ENCODE measurements around the gene PDE11A.

The PDE11A gene

GRCh38 chr2:177929662-177930522, 142.7 kb downstream of the PDE11A start:
- H3K4me1 Mint-ChIP-seq: no peaks in the 10 kb centered on the region
- no peak overlapping the region for H3K27ac Mint-ChIP-seq
- H3K4me3 Mint-ChIP-seq: no peak overlapping the region
- no peaks in the 10 kb centered on the region for H3K36me3 Mint-ChIP-seq
- H3K9me3 Mint-ChIP-seq: peaks cover 10% of the 10 kb centered on the region
- peaks cover 8% of the 10 kb centered on the region for H3K27me3 Mint-ChIP-seq

- no peak overlapping the region for H3K4me3 Mint-ChIP-seq
- H3K9me3 Mint-ChIP-seq: no peaks in the 10 kb centered on the region
- H3K36me3 Mint-ChIP-seq: no peaks in the 10 kb centered on the region
- H3K27ac Mint-ChIP-seq: no peak overlapping the region
- no peaks in the 10 kb centered on the region for H3K4me1 Mint-ChIP-seq
- H3K27me3 Mint-ChIP-seq: peaks cover 5% of the 10 kb centered on the region
Measured at GRCh38 chr2:177923323-177923722, 149.3 kb downstream of the PDE11A start.

DNA sequence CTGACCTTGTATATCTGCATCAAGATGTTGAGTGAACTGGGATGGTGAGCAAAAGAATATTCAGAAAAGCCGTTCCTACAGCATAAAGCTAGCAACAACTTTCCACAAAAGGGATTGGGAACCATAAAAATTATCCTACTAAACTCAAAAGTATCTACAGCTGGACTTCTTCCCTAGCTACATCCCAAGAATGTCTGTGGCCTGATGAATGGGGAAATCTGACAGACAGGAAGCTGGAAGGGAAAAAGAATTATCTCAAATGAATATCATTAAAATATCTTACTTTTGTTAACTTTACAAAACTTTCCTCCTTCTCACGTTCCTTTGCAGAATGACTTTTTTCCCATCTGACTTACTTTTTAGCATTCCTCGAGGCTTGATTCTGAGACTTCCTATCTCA, 150.9 kb downstream of the PDE11A start:
- Mint-ChIP-seq H3K4me1 (no peaks in the 10 kb centered on the region), H3K27ac (no peak overlapping the region), H3K27me3 (peaks cover 6% of the 10 kb centered on the region), H3K4me3 (no peak overlapping the region), H3K9me3 (no peaks in the 10 kb centered on the region), H3K36me3 (no peaks in the 10 kb centered on the region)

DNA sequence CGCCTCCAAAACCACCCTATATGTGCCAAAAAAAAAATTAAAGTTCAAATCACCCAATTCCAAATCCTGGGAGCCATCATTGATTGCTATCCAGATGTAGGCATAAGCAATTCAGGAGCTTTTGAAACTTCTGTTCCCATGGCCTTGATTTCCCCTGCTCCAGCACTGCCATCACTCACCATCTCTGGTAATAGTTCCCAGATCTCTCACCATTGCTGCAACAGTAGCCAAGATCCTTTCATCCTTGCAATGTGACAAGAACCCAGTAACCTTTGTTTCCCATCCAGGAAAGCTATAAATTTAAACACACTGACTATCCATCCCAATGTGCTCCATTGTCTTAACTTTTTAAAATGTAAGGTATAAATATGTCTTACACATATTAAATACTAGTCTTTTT, 155.4 kb downstream of the PDE11A start:
- Mint-ChIP-seq H3K4me1 (no peaks in the 10 kb centered on the region), H3K4me3 (no peak overlapping the region), H3K27me3 (peaks cover 3% of the 10 kb centered on the region), H3K36me3 (no peaks in the 10 kb centered on the region), H3K9me3 (no peaks in the 10 kb centered on the region), H3K27ac (no peak overlapping the region)

GRCh38 chr2:177916342-177916741, 156.2 kb downstream of the PDE11A start:
- H3K27me3 Mint-ChIP-seq: peaks cover 3% of the 10 kb centered on the region
- no peak overlapping the region for H3K27ac Mint-ChIP-seq
- no peak overlapping the region for H3K4me3 Mint-ChIP-seq
- no peaks in the 10 kb centered on the region for H3K9me3 Mint-ChIP-seq
- H3K4me1 Mint-ChIP-seq: no peaks in the 10 kb centered on the region
- no peaks in the 10 kb centered on the region for H3K36me3 Mint-ChIP-seq

DNA sequence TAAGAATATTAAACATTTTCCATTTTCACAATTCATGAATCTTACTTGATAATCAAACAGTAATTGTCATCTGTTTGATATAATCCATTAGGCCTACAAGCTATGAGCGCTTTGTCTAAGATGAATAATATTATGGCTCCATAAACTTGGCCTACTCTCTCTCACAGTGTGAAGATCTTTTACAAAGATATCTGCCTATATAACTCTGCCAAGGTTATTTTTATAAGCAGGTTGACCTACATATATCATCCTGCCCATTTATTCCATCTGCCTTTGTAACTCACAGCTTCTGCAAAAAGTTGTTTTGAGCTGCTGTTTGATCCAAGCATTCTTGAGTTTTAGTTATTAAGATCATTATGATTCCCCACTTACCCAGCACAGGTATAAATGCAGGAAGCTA, 158.3 kb downstream of the PDE11A start:
- peaks cover 5% of the 10 kb centered on the region for H3K27me3 Mint-ChIP-seq
- no peaks in the 10 kb centered on the region for H3K9me3 Mint-ChIP-seq
- no peaks in the 10 kb centered on the region for H3K36me3 Mint-ChIP-seq
- H3K4me1 Mint-ChIP-seq: no peaks in the 10 kb centered on the region
- H3K27ac Mint-ChIP-seq: no peak overlapping the region
- H3K4me3 Mint-ChIP-seq: no peak overlapping the region

- Mint-ChIP-seq H3K4me3 (no peak overlapping the region), H3K27ac (no peak overlapping the region), H3K36me3 (no peaks in the 10 kb centered on the region), H3K9me3 (no peaks in the 10 kb centered on the region), H3K27me3 (peaks cover 2% of the 10 kb centered on the region), H3K4me1 (peaks cover 6% of the 10 kb centered on the region)
Measured at GRCh38 chr2:177909962-177910361, 162.6 kb downstream of the PDE11A start.

DNA sequence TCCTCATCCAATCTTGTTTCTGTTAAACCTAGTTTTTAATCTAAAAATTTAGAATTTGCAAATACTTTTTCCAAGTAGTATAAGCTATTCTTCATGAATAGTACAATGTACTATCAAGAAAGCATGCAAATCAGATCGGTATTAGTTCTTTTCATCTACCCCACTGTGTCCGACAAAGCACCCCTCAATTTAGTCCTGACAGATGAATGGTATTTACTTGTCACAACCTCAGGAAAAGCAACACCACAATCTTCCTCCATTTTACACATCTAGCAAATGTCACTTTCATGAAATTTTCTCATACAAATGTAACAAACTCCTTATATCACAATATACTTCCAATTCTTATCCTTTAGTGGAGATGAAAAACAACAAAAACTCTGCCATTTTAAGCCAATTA, 163.8 kb downstream of the PDE11A start:
- Mint-ChIP-seq H3K27ac (no peak overlapping the region), H3K4me1 (peaks cover 6% of the 10 kb centered on the region)

GRCh38 chr2:177908182-177908581, 164.4 kb downstream of the PDE11A start:
- Mint-ChIP-seq H3K9me3 (no peaks in the 10 kb centered on the region), H3K27me3 (peaks cover 4% of the 10 kb centered on the region), H3K4me3 (no peak overlapping the region), H3K36me3 (no peaks in the 10 kb centered on the region), H3K27ac (no peak overlapping the region), H3K4me1 (peaks cover 6% of the 10 kb centered on the region)

More for the DNA sequence above, 163.8 kb downstream of the PDE11A start:
- no peaks in the 10 kb centered on the region for H3K9me3 Mint-ChIP-seq
- H3K36me3 Mint-ChIP-seq: no peaks in the 10 kb centered on the region
- no peak overlapping the region for H3K4me3 Mint-ChIP-seq
- H3K27me3 Mint-ChIP-seq: peaks cover 2% of the 10 kb centered on the region

DNA sequence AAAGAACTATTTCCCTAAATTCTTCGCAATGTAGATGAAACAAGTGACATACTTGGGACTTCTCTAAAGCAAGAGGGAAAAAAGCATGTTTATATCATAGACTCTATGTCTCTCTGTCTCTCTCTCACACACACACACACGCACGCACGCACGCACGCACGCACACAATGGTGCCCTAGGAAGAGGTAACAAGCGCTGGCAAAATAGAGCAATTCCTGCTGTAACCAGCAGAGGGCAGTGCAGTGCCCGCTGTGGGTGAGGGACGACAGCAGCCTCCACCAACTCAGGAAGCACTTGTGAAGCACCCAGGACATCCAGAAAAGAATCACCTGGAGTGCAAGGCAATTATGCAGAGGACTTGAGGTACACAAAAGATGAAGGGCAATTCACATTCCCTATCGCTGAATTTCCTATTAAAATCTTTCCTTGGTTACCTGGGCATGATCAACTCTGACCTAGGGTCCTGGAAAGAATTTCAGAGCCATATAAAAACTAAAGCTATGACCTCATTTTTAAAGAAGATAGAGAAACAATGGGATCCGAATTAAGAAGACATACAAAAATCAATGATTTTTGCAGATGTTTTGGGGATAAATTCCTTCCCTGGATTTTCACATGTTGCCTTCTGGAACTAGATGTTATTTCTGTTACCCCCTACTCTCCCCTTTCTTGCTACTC, 166.4 kb downstream of the PDE11A start:
- H3K4me1 Mint-ChIP-seq: peaks cover 6% of the 10 kb centered on the region
- H3K9me3 Mint-ChIP-seq: no peaks in the 10 kb centered on the region
- H3K36me3 Mint-ChIP-seq: no peaks in the 10 kb centered on the region
- peaks cover 7% of the 10 kb centered on the region for H3K27me3 Mint-ChIP-seq
- H3K27ac Mint-ChIP-seq: no peak overlapping the region
- no peak overlapping the region for H3K4me3 Mint-ChIP-seq

GRCh38 chr2:177905640-177906039, 166.9 kb downstream of the PDE11A start:
- Mint-ChIP-seq H3K4me3 (no peak overlapping the region), H3K4me1 (peaks cover 6% of the 10 kb centered on the region), H3K36me3 (no peaks in the 10 kb centered on the region), H3K9me3 (no peaks in the 10 kb centered on the region), H3K27me3 (peaks cover 7% of the 10 kb centered on the region), H3K27ac (no peak overlapping the region)

GRCh38 chr2:177902395-177903163, 170.0 kb downstream of the PDE11A start:
- peaks cover 7% of the 10 kb centered on the region for H3K27me3 Mint-ChIP-seq
- no peak overlapping the region for H3K4me3 Mint-ChIP-seq
- H3K4me1 Mint-ChIP-seq: no peaks in the 10 kb centered on the region
- no peak overlapping the region for H3K27ac Mint-ChIP-seq
- H3K9me3 Mint-ChIP-seq: no peaks in the 10 kb centered on the region
- no peaks in the 10 kb centered on the region for H3K36me3 Mint-ChIP-seq

DNA sequence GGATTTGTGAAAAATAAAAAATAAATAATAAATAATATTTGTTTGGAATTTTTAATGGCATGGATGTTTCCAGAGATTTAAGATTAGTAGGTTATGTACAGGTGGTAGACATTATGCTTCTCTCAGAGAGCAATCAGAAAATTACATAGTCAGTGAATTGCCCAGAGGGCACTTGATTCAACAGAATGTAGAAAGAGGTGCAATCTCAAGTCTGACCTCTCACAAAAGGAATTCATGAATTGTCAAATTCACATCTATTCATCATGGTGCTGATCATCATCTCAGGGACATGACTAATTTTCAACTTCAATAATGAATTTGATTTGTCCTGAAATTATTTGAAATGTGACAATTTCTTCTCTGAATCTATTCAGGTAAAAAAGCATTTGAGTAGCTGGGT, 172.5 kb downstream of the PDE11A start:
- no peaks in the 10 kb centered on the region for H3K9me3 Mint-ChIP-seq
- H3K4me1 Mint-ChIP-seq: no peaks in the 10 kb centered on the region
- no peak overlapping the region for H3K27ac Mint-ChIP-seq
- H3K36me3 Mint-ChIP-seq: no peaks in the 10 kb centered on the region
- no peak overlapping the region for H3K4me3 Mint-ChIP-seq
- peaks cover 7% of the 10 kb centered on the region for H3K27me3 Mint-ChIP-seq

DNA sequence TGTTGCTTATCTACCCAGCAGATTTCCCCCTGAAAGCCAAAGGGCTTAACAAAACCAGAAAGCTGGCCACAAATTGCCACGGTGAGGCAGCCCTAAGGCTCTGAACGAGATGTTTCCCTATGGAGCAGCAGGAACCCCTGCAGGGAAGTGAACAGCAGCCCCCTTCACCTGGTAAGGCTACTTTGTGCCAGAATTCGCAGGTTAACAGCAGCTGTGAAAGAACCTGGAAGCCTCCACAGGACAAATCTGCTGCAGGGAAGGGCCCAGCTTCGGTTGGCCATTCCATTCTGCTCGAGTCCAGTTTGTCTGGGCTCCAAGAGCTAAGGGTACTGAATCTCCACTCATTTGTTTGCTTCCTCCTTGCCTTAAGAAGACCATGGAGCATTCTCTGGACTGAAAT, 175.3 kb downstream of the PDE11A start:
- no peaks in the 10 kb centered on the region for H3K36me3 Mint-ChIP-seq
- no peaks in the 10 kb centered on the region for H3K9me3 Mint-ChIP-seq
- H3K4me3 Mint-ChIP-seq: no peak overlapping the region
- H3K4me1 Mint-ChIP-seq: no peaks in the 10 kb centered on the region
- no peak overlapping the region for H3K27ac Mint-ChIP-seq
- H3K27me3 Mint-ChIP-seq: peaks cover 1% of the 10 kb centered on the region

DNA sequence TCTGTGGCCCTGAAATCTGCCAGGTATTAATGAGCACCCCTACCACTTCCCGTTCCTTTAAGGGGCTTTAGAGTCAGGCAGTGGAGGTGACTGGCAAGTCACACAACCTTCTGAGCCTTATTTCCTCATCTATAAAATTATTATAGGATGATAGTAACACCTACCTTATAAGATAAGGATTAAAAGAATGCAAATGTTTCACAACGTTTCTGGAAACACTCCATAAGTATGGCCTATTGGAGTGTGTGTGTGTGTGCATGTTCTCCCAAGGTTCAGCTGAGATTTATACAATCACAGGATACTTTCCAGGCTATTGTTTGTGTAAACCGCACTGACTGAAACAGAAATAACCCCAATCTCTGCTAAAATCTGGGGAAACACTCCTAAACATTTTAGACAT, 176.0 kb downstream of the PDE11A start:
- no peak overlapping the region for H3K27ac Mint-ChIP-seq
- no peaks in the 10 kb centered on the region for H3K9me3 Mint-ChIP-seq
- no peaks in the 10 kb centered on the region for H3K36me3 Mint-ChIP-seq
- H3K4me1 Mint-ChIP-seq: no peaks in the 10 kb centered on the region
- H3K27me3 Mint-ChIP-seq: peaks cover 1% of the 10 kb centered on the region
- H3K4me3 Mint-ChIP-seq: no peak overlapping the region

DNA sequence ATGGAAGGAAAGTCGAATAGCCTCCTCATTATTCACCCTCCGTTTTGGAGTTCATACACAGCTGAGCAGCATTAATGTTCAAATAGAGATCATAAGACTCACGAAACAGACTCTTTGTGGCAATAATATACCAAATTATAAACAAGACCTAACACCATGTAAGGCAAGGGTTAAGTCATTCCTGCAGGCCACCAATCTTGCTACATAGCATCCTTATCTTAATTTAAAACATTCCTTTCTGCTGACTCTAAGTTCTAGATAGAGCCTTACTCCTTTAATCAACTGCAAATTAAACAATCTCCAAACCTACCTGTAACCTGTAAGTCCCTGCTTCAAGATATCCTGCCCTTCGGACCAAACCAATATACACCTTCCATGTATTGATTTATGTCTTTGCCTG, 178.0 kb downstream of the PDE11A start:
- no peak overlapping the region for H3K4me3 Mint-ChIP-seq
- H3K27me3 Mint-ChIP-seq: peaks cover 1% of the 10 kb centered on the region
- no peaks in the 10 kb centered on the region for H3K4me1 Mint-ChIP-seq
- H3K27ac Mint-ChIP-seq: no peak overlapping the region
- H3K36me3 Mint-ChIP-seq: no peaks in the 10 kb centered on the region
- no peaks in the 10 kb centered on the region for H3K9me3 Mint-ChIP-seq
